Stimulated activated CD8-positive, alpha-beta memory T cell treated with anti-CD3 and anti-CD28 coated beads, Interleukin-12 subunit alpha, Interleukin-12 subunit beta, amount 100 ng/mL, for 4 hours (primary cell): ENCODE measurements around the gene RPL18.

Experiments used
- DNase-seq: peaks from one replicate; pipeline ENCODE4 v3.0.0-alpha.2; 2020; ENCODE audit warnings: low read depth

Gene RPL18

DNA sequence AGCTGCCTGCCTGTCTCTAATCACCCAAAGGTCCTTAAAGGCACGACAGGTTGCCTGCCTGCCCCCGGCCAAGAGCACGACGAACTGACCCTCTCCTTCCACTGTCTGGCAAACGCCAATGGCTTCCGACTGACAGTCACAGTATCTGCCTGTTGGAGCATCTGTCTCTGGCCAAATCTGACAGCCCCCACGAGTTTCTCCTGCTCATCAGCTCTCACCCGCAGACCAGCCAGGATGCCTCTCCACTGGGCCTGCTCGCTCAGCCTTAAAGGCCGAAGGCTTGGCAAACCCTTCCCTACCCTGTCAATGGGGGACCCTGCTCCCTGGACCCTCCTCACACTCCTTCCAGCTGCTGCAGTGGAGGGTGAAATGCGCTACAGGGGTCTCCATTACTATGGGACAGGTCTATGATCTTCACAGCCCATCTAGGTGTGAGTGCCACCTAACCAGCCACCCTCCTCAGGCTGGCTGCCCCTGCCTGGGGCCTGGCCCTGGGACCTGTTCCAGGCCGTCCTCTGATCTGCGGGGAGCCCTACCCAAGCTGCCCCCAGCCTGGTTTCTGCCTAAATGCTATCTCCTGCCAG lies 5.0 kb downstream of the RPL18 start:
- no peak for DNase-seq

GRCh38 chr19:48613024-48613851 lies 5.7 kb downstream of the RPL18 start:
- no peak for DNase-seq

DNA sequence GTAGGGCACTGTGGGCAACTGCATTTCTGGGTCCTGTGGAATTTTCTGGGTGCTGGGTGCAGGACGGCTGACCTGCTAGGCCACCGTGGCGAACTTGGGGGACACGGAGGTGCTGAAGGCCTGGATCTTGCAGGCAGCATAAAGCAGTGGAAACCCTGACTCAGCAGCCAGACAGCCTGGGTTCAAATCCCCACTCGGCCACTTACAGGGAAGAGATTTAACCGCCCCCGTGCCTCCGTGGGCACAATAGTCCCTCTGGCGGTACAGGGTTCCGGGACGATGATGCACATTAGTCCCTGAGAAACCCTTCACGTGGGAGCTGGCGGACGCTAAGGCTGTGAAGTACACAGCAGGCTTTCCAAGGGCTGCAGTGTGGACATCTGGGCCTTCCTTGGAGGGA lies 7.1 kb downstream of the RPL18 start:
- no peak for DNase-seq

DNA sequence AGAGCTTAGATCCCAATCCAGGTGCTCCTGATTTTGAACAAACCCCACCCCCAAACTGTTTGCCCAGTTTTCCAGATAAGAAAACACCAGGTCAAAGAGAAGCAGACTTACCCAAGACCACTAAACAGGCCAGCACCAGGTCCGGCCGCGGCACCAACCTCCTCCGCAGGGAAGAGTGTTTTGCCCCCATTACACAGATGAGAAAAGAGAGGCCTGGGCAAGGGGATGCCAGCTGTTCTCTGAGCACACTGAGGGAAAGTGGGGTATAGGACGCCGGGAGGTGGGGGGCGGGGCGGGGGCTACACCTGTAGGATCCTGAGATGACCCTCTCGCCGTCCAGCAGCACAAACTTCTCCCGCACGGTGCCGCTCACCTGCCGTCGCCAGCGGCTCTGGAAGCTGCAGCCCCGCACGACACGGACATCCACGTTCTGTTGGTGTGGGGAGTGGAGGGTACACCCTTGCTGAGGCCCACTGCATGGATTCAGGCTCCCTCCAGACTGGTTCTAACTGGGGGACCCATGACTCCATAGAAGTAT lies 9.3 kb downstream of the RPL18 start:
- DNase-seq: no peak

DNA sequence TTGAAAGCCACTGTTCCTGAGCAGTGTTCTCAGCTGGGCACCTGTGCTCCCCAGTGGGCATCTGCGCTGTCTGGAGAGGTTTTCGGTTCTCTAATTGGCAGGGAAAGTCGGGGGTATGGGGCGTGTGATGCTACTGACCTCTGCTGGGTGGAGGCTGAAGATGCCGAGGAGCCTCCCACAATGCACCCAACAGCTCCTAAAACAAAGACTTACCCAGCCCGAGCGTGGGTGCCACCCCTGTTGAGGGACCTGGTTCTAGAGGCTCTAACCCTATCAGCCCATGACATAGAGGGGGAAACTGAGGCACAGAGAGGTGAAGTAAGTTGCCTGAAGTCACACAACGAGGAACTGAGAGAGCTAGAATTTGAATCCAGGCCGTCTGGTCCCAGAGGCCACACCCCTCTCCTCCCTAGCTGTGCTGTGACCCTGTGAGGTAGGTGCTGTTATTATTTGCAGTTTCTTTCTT lies 10.1 kb downstream of the RPL18 start:
- DNase-seq: no peak

GRCh38 chr19:48607359-48607755 lies 11.6 kb downstream of the RPL18 start:
- DNase-seq: no peak

GRCh38 chr19:48606463-48607358 lies 12.3 kb downstream of the RPL18 start, which contains the start of gene SPACA4:
Gene SPACA4, plus strand, starts transcription at chr19:48606742. Its CDS starts 237 bp downstream, at chr19:48606979.
- no peak for DNase-seq

DNA sequence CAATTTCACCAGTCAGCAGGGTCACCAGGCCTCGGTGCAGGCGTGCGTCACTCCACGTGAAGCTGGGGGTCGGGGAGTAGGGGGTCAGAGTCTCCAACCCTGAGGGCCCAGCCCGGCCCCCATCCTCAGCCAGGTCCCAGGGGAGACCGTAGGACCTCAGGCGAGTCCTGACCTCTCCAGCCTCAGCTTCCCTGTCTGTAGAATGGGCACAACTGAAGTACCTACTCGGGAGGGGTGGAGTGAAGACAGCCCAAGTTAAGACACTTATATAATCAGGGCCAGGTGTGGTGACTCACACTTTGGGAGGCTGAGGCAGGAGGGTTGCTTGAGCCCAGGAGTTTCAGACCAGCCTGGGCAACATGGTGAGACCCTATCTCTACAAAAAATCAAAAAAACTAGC lies 15.1 kb downstream of the RPL18 start:
- no peak for DNase-seq

DNA sequence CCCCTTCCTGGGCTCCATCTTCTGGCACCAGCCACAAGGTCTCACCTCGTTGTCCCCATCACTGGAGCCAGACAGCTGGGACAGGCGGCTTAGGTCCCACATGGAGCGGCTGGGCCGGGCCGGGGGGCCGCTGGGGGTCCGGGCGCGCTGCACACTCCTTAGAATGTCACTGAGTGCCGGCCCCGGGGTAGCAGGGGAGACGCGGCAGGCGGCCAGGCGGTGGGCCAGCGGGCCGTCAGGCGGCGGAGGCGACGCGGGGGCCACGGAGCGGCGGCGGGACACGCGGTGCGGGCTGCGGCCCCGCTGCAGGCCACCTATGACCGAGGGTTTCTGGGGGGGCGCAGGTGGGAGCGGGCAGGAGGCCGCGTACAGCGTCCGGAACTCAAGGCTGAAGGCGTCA lies 15.5 kb downstream of the RPL18 start:
- no peak for DNase-seq

DNA sequence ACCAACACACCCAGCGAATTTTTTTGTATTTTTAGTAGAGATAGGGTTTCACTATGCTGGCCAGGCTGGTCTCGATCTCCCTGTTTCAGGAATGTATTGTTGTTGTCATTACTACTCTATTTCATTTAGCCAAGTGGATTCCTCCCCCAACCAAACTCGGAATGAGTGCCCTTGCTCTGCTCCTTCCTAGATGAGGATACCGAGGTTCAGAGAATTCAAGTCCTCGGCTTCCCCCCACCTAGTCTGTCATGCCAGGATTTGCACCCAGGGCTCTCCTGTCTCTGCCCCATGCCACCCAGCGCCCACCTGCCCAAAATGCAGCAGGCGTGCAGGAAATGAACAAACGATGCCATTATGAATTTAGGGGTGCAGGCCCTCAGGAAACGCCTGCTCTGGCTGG lies 16.0 kb downstream of the RPL18 start:
- DNase-seq: no peak

DNA sequence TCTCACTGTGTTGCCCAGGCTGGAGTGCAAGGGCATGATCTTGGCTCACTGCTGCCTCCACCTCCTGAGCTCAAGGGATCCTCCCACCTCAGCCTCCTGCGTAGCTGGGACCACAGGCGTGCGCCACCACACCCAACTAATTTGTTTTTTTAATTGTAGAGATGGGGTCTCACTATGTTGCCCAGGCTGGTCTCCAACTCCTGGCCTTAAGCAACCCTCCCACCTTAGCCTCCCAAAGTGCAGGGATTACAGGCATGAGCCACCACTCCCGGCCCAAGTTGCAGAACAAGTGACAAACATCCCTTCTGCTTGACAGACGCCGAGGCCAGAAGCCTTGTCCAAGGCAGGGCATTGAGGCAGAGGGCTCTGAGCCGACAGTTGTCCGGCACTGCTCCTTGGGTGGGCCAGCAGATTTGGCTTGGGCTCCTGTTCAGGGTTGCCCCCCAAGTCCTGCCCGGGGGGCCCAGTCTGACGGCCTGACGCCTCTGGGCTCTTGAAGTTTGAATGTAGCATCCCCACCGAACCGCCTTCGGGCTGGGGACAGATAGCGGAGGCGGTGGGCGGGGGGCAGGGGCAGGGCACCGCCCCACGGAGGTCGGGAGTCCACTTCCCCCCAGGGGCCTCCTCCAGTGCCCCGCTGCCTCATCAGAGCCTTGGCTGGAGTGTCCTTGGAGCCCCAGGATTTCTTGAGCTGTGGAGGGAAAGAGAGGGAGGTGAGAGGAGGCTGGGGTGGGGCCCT lies 18.1 kb downstream of the RPL18 start:
- no peak for DNase-seq

DNA sequence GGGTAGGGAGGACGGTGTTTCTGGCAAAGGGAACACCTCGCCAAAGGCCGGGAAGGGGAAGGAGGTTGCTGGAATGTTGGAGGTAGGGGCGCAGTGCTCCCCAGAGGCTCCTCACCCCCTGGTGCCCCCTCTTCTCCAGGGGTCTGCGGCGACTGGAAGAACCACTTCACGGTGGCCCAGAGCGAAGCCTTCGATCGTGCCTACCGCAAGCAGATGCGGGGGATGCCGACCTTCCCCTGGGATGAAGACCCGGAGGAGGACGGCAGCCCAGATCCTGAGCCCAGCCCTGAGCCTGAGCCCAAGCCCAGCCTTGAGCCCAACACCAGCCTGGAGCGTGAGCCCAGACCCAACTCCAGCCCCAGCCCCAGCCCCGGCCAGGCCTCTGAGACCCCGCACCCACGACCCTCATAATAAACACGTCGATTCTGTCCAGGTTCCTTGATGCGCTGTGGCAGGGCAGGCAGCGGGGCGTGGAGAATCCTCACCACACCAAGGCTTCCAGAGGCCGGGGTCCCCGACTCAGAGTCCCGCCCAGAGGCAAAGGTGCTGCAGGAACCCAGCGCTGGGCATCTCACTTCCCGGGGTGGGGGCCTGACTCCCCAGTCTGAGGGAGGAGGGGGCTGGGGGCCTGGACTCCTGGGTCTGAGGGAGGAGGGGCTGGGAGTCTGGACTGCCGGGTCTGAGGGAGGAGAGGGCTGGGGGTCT lies 19.8 kb downstream of the RPL18 start:
- no peak for DNase-seq

DNA sequence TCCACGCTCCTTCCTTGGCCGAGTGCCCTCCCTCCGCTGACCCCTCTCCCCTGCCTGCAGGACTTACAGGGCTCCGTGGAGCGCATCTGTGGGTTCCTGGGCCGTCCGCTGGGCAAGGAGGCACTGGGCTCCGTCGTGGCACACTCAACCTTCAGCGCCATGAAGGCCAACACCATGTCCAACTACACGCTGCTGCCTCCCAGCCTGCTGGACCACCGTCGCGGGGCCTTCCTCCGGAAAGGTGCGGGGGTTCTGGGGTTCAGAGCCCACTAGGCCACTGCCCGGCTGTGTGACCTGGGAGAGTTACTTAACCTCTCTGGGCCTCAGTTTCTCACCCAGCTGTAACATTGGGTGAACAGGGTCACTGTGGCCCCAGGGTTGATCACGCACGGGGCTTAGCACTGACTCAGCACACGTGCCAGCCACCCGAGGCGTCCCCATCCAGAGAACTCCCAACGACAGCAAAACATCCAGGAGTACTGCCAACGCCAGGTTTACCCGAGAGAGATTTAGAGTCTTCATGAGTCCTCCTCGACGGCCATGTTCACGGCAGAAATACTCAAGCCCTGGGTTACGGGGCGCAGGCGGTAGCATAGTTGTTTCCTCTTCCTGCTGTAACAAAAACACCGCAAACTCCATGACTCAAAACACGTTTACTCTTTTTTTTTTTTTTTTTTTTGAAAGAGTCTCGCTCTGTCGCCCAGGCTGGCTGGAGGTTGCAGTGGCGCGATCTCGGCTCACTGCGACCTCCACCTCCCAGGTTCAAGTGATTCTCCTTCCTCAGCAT lies 22.1 kb downstream of the RPL18 start:
- no peak for DNase-seq

DNA sequence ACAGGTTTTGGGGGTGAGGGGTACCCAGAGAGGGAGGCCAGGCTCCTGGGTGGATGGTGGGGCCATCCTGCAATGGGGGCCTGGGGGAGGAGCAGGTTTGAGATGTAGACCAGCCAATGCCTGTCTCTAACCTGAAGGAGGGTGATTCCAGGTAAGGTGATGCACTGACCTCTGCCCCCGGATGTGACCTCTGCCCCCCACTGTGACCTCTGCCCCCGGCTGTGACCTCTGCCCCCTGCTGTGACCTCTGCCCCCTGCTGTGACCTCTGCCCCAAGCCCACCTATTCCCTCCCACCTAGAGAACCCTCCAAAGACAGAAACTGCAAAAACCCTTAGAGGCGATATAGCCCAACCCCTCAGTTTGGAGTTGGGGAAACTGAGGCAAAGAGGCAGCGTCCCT lies 22.7 kb downstream of the RPL18 start:
- DNase-seq: no peak

- no peak for DNase-seq
Observed at GRCh38 chr19:48595833-48596232, 23.1 kb downstream of the RPL18 start.

GRCh38 chr19:48595171-48595570 lies 23.8 kb downstream of the RPL18 start:
- no peak for DNase-seq

DNA sequence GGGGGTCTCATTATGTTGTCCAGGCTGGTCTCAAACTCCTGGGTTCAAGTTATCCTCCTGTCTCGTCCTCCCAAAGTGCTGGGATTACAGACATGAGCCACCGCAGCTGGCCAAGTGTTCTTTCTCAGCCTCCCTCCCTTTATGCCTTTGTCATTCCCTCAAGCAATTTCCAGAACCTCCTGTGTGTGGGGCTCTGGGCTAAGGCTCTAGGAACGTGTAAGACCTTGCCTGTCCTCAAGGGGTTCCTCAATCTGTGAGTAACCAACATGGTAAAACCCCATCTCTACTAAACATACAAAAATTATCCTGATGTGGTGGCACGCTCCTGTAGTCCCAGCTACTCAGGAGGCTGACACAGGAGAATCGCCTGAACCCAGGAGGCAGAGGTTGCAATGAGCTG lies 28.0 kb downstream of the RPL18 start:
- no peak for DNase-seq

DNA sequence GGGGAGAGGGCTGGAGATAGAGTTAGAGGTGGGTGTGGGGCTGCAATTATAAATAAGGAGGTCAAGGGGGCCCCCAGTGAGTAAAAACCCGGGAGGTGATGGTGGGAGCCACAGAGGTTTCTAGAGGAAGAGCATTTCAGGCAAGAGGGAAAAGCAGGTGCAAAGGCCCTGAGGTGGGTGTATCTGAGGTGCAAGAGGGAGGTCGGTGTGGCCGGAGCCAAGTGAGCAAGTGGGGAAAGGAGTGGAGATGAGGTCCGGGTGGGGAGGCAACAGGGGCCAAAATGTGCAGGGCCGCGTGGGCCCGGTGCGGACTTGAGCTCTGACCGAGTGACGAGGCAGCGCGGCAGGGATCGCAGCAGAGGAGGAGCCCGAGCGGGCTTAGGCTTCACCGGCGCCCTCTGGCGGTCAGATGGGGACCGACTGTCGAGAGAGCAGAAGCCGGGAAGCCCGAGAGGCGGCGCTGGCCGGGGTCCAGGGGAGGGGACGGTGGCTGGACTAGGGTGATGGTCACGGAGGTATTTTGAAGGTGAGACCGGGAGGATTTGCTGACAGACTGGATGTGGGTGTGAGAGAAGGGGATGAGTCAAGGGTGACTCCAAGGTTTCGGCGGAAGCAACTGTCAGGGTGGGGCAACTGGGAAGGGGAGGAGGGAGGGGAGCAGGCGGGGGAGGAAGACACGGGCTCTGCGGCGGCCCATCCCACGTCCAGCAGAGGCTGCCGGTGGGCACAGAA lies 30.1 kb downstream of the RPL18 start:
- peak; percentile 64 for DNase-seq

- DNase-seq: no peak
Observed at GRCh38 chr19:48587387-48587786, 31.6 kb downstream of the RPL18 start.
